Tibial nerve (tissue), 4 donors: ENCODE measurements around the gene COL8A2.

Source experiments
- CTCF ChIP-seq, 5 experiments: fragments of 200-600 bp in 3 of 5; fragments of 450-650 bp in 2 of 5; sonication (generic) in 3 of 5; IDR thresholded peaks; one replicate each; pipeline ENCODE4 v1.5.1; 2016 to 2019; ENCODE audit warnings: antibody characterized with exemption in 5 of 5, mild to moderate bottlenecking in 3 of 5, moderate library complexity in 2 of 5
- EP300 ChIP-seq, 2 donors: sonication (generic); formaldehyde crosslinking; IDR thresholded peaks; one replicate each; pipeline ENCODE4 v1.6.1; 2017; ENCODE audit warnings: antibody characterized with exemption in 2 of 2, mild to moderate bottlenecking in 1 of 2
- POLR2A ChIP-seq, 2 donors: fragments of 450-650 bp; IDR thresholded peaks; one replicate each; pipeline ENCODE4 v1.6.1; 2017; ENCODE audit warnings: antibody characterized with exemption in 2 of 2, mild to moderate bottlenecking in 2 of 2, moderate library complexity in 2 of 2

GRCh38 chr1:36114371-36114770, 10.7 kb downstream of the COL8A2 start:
- TF ChIP-seq POLR2A (IDR thresholded peaks at IDR 0.05) (no peak), EP300 (IDR thresholded peaks at IDR 0.05) (no peak), CTCF (IDR thresholded peaks at IDR 0.05) (no peak)
